ENCODE measurements around the gene MIPOL1. TPM values are rescaled to one million over a fixed set of nuclear protein-coding genes. Genes with fewer than 3 reads are reported as not detected.

Gene MIPOL1
- total and polyA plus RNA-seq, 9 of the 15 experiments (the other 6 are each of a cell fraction or from before 2014, with no cell fraction given): 6.7 to 21.9 (median 12.4) TPM

GRCh38 chr14:37447883-37448391 is 250.2 kb downstream of the MIPOL1 start:
- ChIA-PET CTCF (ENCODE audit: low intra/inter-chr PET ratio) (no interaction called here), POLR2A (no interaction called here)
- DNase-seq (ENCODE audit: extremely low read depth in 1 of 4, low spot score in 3 of 4) (no peak), ATAC-seq (no peak), FAIRE-seq (no peak)
- 0% methylated on average over 2 of the region's 2 CpGs for WGBS (ENCODE audit: insufficient coverage, low coverage, missing lambda C conversion rate)
- intact Hi-C loops (cut with micrococcal nuclease) (no loop called here), in situ Hi-C loops (cut with MboI) (no loop called here)
- H2AFZ ChIP-seq (ENCODE audit: low read depth, low read length): no peak overlapping the region
- no peaks in the 10 kb centered on the region for H3K79me2 ChIP-seq (ENCODE audit: control insufficient read depth, insufficient read depth, low read length)
- no peaks in the 10 kb centered on the region for H3K27me3 ChIP-seq (ENCODE audit: control insufficient read depth in 2 of 2, insufficient read depth in 2 of 2, low read length in 2 of 2)
- H4K20me1 ChIP-seq (replicated peaks; ENCODE audit: control insufficient read depth, insufficient read depth, low read length): no peaks in the 10 kb centered on the region
- BruUV-seq (replicated peaks): no TSS peak
- no peaks in the 10 kb centered on the region for H3K9me1 ChIP-seq (ENCODE audit: control insufficient read depth, insufficient read depth, low read length)
- no peak overlapping the region for H3K4me3 ChIP-seq
- no peak overlapping the region for H3K27ac ChIP-seq (ENCODE audit: extremely low read depth, low read depth, low read length)
- no peak overlapping the region for H3K9ac ChIP-seq (ENCODE audit: insufficient read depth in 1 of 2, low read depth in 2 of 2, low read length in 2 of 2)
- H3K36me3 ChIP-seq (ENCODE audit: control insufficient read depth, insufficient read depth, low read length): no peaks in the 10 kb centered on the region
- no peaks in the 10 kb centered on the region for H3K4me1 ChIP-seq (replicated peaks in 1 of 2; ENCODE audit: control insufficient read depth in 2 of 2, insufficient read depth in 2 of 2, low read length in 2 of 2)
- TF ChIP-seq RBM14 (IDR thresholded peaks at IDR 0.05; ENCODE audit: borderline replicate concordance, insufficient read depth, low read depth, low read length) (no peak), SRSF1 (IDR thresholded peaks at IDR 0.05; ENCODE audit: low read depth, low read length) (no peak), ZNF324 (CRISPR knock-in tag; IDR thresholded peaks at IDR 0.05) (no peak), MYBL2 (IDR thresholded peaks at IDR 0.05; ENCODE audit: low read depth) (no peak), MYBL2 (CRISPR knock-in tag; IDR thresholded peaks at IDR 0.05; ENCODE audit: borderline replicate concordance) (no peak), PHB (CRISPR knock-in tag; IDR thresholded peaks at IDR 0.05) (no peak), GABPB1 (CRISPR knock-in tag; IDR thresholded peaks at IDR 0.05) (no peak), ESRRA (IDR thresholded peaks at IDR 0.05; ENCODE audit: borderline replicate concordance, low read depth) (no peak), XRCC4 (IDR thresholded peaks at IDR 0.05; ENCODE audit: extremely low read depth, insufficient read depth, insufficient read length) (no peak), THRB (CRISPR knock-in tag; conservative IDR thresholded peaks at IDR 0.05) (no peak), KDM1A (IDR thresholded peaks at IDR 0.05) (no peak), ZNF668 (CRISPR knock-in tag; IDR thresholded peaks at IDR 0.05) (no peak), ELF4 (CRISPR knock-in tag; IDR thresholded peaks at IDR 0.05) (no peak), EGR1 (conservative IDR thresholded peaks at IDR 0.05) (no peak)
- TF ChIP-seq, protein P1, sequence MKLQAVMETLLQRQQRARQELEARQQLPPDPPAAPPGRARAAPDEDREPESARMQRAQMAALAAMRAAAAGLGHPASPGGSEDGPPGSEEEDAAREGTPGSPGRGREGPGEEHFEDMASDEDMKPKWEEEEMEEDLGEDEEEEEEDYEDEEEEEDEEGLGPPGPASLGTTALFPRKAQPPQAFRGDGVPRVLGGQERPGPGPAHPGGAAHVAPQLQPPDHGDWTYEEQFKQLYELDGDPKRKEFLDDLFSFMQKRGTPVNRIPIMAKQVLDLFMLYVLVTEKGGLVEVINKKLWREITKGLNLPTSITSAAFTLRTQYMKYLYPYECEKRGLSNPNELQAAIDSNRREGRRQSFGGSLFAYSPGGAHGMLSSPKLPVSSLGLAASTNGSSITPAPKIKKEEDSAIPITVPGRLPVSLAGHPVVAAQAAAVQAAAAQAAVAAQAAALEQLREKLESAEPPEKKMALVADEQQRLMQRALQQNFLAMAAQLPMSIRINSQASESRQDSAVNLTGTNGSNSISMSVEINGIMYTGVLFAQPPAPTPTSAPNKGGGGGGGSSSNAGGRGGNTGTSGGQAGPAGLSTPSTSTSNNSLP (IDR thresholded peaks at IDR 0.05; ENCODE audit: borderline replicate concordance, low read depth, low read length): no peak
- TF ChIP-seq, protein P2, sequence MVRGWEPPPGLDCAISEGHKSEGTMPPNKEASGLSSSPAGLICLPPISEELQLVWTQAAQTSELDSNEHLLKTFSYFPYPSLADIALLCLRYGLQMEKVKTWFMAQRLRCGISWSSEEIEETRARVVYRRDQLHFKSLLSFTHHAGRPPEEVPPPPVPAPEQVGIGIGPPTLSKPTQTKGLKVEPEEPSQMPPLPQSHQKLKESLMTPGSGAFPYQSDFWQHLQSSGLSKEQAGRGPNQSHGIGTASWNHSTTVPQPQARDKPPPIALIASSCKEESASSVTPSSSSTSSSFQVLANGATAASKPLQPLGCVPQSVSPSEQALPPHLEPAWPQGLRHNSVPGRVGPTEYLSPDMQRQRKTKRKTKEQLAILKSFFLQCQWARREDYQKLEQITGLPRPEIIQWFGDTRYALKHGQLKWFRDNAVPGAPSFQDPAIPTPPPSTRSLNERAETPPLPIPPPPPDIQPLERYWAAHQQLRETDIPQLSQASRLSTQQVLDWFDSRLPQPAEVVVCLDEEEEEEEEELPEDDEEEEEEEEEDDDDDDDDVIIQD (CRISPR knock-in tag; IDR thresholded peaks at IDR 0.05): no peak
- TF ChIP-seq, protein P3, sequence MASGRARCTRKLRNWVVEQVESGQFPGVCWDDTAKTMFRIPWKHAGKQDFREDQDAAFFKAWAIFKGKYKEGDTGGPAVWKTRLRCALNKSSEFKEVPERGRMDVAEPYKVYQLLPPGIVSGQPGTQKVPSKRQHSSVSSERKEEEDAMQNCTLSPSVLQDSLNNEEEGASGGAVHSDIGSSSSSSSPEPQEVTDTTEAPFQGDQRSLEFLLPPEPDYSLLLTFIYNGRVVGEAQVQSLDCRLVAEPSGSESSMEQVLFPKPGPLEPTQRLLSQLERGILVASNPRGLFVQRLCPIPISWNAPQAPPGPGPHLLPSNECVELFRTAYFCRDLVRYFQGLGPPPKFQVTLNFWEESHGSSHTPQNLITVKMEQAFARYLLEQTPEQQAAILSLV (tag; IDR thresholded peaks at IDR 0.05): no peak
- H3K4me2 ChIP-seq (ENCODE audit: insufficient read depth, low read length): no peak overlapping the region
- no peaks in the 10 kb centered on the region for H3K9me3 ChIP-seq (replicated peaks; ENCODE audit: control insufficient read depth, insufficient read depth, low read depth, low read length)

Measured in K562 (cell line).